ENCODE measurements around the gene PLA2G4D.

Gene PLA2G4D

GRCh38 chr15:42053914-42054313 lies 40.4 kb downstream of the PLA2G4D start:
- Histone ChIP-seq H3K27me3 (replicated peaks) (peaks cover 2% of the 10 kb centered on the region), H3K4me3 (ENCODE audit: low read depth, low read length) (no peak overlapping the region), H3K36me3 (replicated peaks) (no peaks in the 10 kb centered on the region), H3K27ac (no peak overlapping the region)
- TF ChIP-seq CTCF (IDR thresholded peaks at IDR 0.05; ENCODE audit: low read depth, low read length, missing control alignments): no peak
- no peak for DNase-seq
- in situ Hi-C loops (cut with HindIII; ENCODE audit: low pct_ligation_motif_present, low sequenced_read_pairs): no loop called here

- DNase-seq: no peak
- Histone ChIP-seq H3K4me3 (ENCODE audit: low read depth, low read length) (no peak overlapping the region), H3K36me3 (replicated peaks) (no peaks in the 10 kb centered on the region), H3K27ac (no peak overlapping the region), H3K27me3 (replicated peaks) (peaks cover 2% of the 10 kb centered on the region)
- no peak for TF ChIP-seq CTCF (IDR thresholded peaks at IDR 0.05; ENCODE audit: low read depth, low read length, missing control alignments)
- in situ Hi-C loops (cut with HindIII; ENCODE audit: low pct_ligation_motif_present, low sequenced_read_pairs): no loop called here
Measured at GRCh38 chr15:42053010-42053409, 41.4 kb downstream of the PLA2G4D start.

- H3K27me3 ChIP-seq (replicated peaks): peaks cover 2% of the 10 kb centered on the region
- DNase-seq: no peak
- no peak overlapping the region for H3K4me3 ChIP-seq (ENCODE audit: low read depth, low read length)
- no peak for TF ChIP-seq CTCF (IDR thresholded peaks at IDR 0.05; ENCODE audit: low read depth, low read length, missing control alignments)
- in situ Hi-C loops (cut with HindIII; ENCODE audit: low pct_ligation_motif_present, low sequenced_read_pairs): no loop called here
- no peaks in the 10 kb centered on the region for H3K36me3 ChIP-seq (replicated peaks)
- H3K27ac ChIP-seq: no peak overlapping the region
Measured at GRCh38 chr15:42050484-42051255, 43.7 kb downstream of the PLA2G4D start.

- in situ Hi-C loops (cut with HindIII; ENCODE audit: low pct_ligation_motif_present, low sequenced_read_pairs): no loop called here
Measured at GRCh38 chr15:42048821-42049200, 45.6 kb downstream of the PLA2G4D start.

GRCh38 chr15:42048080-42048820 lies 46.1 kb downstream of the PLA2G4D start:
- no peak for TF ChIP-seq CTCF (IDR thresholded peaks at IDR 0.05; ENCODE audit: low read depth, low read length, missing control alignments)
- no peak for DNase-seq
- no peak overlapping the region for H3K4me3 ChIP-seq (ENCODE audit: low read depth, low read length)
- H3K27ac ChIP-seq: no peak overlapping the region
- H3K27me3 ChIP-seq (replicated peaks): peaks cover 2% of the 10 kb centered on the region
- in situ Hi-C loops (cut with HindIII; ENCODE audit: low pct_ligation_motif_present, low sequenced_read_pairs): no loop called here
- no peaks in the 10 kb centered on the region for H3K36me3 ChIP-seq (replicated peaks)

More at GRCh38 chr15:42048821-42049200, 45.6 kb downstream of the PLA2G4D start:
- DNase-seq: no peak
- Histone ChIP-seq H3K4me3 (ENCODE audit: low read depth, low read length) (no peak overlapping the region), H3K27me3 (replicated peaks) (peaks cover 2% of the 10 kb centered on the region), H3K36me3 (replicated peaks) (no peaks in the 10 kb centered on the region), H3K27ac (no peak overlapping the region)
- no peak for TF ChIP-seq CTCF (IDR thresholded peaks at IDR 0.05; ENCODE audit: low read depth, low read length, missing control alignments)
